ENCODE results near the gene CCKAR. TPM values are rescaled to one million over a fixed set of nuclear protein-coding genes. Genes with fewer than 3 reads are reported as not detected.

Gene CCKAR
- polyA plus RNA-seq, 1 donor (not counting 4 experiments of a cell fraction or from before 2014, with no cell fraction given) = not detected

GRCh38 chr4:26496207-26496783 is 6.0 kb upstream of the CCKAR start:
- no peaks in the 10 kb centered on the region for H3K36me3 ChIP-seq (ENCODE audit: control insufficient read depth in 2 of 2, extremely low read depth in 1 of 2, insufficient read depth in 2 of 2, low read length in 2 of 2)
- H3K79me2 ChIP-seq (ENCODE audit: control insufficient read depth, insufficient read depth, low read length) = no peaks in the 10 kb centered on the region
- no peak for FAIRE-seq
- no peak overlapping the region for H3K9ac ChIP-seq (ENCODE audit: control insufficient read depth, extremely low read depth, insufficient read depth, low read length)
- dilution Hi-C loops (cut with MboI; ENCODE audit: extremely low pct_ligation_motif_present, low sequenced_read_pairs) = no loop called here
- no peak for DNase-seq (ENCODE audit: low read depth, low spot score)
- H4K20me1 ChIP-seq (ENCODE audit: control insufficient read depth, extremely low read depth, insufficient read depth, low read length) = no peaks in the 10 kb centered on the region
- no peak overlapping the region for H3K4me3 ChIP-seq (ENCODE audit: control insufficient read depth in 2 of 3, extremely low read depth in 1 of 3, insufficient read depth in 2 of 3, low read depth in 1 of 3, low read length in 3 of 3)
- TF ChIP-seq CTCF (optimal IDR thresholded peaks at IDR 0.05 in 1 of 3, IDR thresholded peaks at IDR 0.05 in 1 of 3, conservative IDR thresholded peaks at IDR 0.05 in 1 of 3; ENCODE audit: extremely low read depth in 1 of 3, insufficient read depth in 2 of 3, low read length in 3 of 3) = no peak
- H3K9me1 ChIP-seq (ENCODE audit: control insufficient read depth, extremely low read depth, insufficient read depth, low read length) = no peaks in the 10 kb centered on the region
- no peak overlapping the region for H3K4me2 ChIP-seq (ENCODE audit: control insufficient read depth, extremely low read depth, insufficient read depth, low read depth, low read length)
- peaks cover 5% of the 10 kb centered on the region for H3K27me3 ChIP-seq (ENCODE audit: control insufficient read depth, extremely low read depth, insufficient read depth, low read length)
- no peaks in the 10 kb centered on the region for H3K4me1 ChIP-seq (ENCODE audit: control insufficient read depth, extremely low read depth, insufficient read depth, low read length)
- H3K9me3 ChIP-seq (ENCODE audit: control insufficient read depth, low read depth, low read length) = no peaks in the 10 kb centered on the region
- no peak overlapping the region for H3K27ac ChIP-seq (ENCODE audit: control insufficient read depth, insufficient read depth, low read length)
- no peak overlapping the region for H2AFZ ChIP-seq (ENCODE audit: control insufficient read depth, low read length)

- peaks cover 11% of the 10 kb centered on the region for H3K27me3 ChIP-seq (ENCODE audit: control insufficient read depth, extremely low read depth, insufficient read depth, low read length)
Observed at GRCh38 chr4:26493461-26493860, 3.2 kb upstream of the CCKAR start.

More at GRCh38 chr4:26493461-26493860, 3.2 kb upstream of the CCKAR start:
- Histone ChIP-seq H4K20me1 (ENCODE audit: control insufficient read depth, extremely low read depth, insufficient read depth, low read length) (no peaks in the 10 kb centered on the region), H3K27ac (ENCODE audit: control insufficient read depth, insufficient read depth, low read length) (no peak overlapping the region), H3K4me2 (ENCODE audit: control insufficient read depth, extremely low read depth, insufficient read depth, low read depth, low read length) (no peak overlapping the region), H3K4me3 (ENCODE audit: control insufficient read depth in 2 of 3, extremely low read depth in 1 of 3, insufficient read depth in 2 of 3, low read depth in 1 of 3, low read length in 3 of 3) (no peak overlapping the region), H3K79me2 (ENCODE audit: control insufficient read depth, insufficient read depth, low read length) (no peaks in the 10 kb centered on the region), H3K36me3 (ENCODE audit: control insufficient read depth in 2 of 2, extremely low read depth in 1 of 2, insufficient read depth in 2 of 2, low read length in 2 of 2) (no peaks in the 10 kb centered on the region), H3K9me1 (ENCODE audit: control insufficient read depth, extremely low read depth, insufficient read depth, low read length) (no peaks in the 10 kb centered on the region), H3K9ac (ENCODE audit: control insufficient read depth, extremely low read depth, insufficient read depth, low read length) (no peak overlapping the region), H3K9me3 (ENCODE audit: control insufficient read depth, low read depth, low read length) (no peaks in the 10 kb centered on the region), H2AFZ (ENCODE audit: control insufficient read depth, low read length) (no peak overlapping the region), H3K4me1 (ENCODE audit: control insufficient read depth, extremely low read depth, insufficient read depth, low read length) (no peaks in the 10 kb centered on the region)
- DNase-seq (ENCODE audit: low read depth, low spot score) (no peak), FAIRE-seq (no peak)
- dilution Hi-C loops (cut with MboI; ENCODE audit: extremely low pct_ligation_motif_present, low sequenced_read_pairs) = no loop called here
- no peak for TF ChIP-seq CTCF (optimal IDR thresholded peaks at IDR 0.05 in 1 of 3, IDR thresholded peaks at IDR 0.05 in 1 of 3, conservative IDR thresholded peaks at IDR 0.05 in 1 of 3; ENCODE audit: extremely low read depth in 1 of 3, insufficient read depth in 2 of 3, low read length in 3 of 3)
- no peak for TF ChIP-seq EZH2 (IDR thresholded peaks at IDR 0.05; ENCODE audit: low read length)
